ENCODE data around the gene OVCH1.
A peak's percentile ranks its signal among the peaks of the same experiment; 100 is the strongest.
"Not testable (repeated sequence)": the region's sequence is repeated elsewhere in the genome, so short reads cannot be mapped to it uniquely, and the experiment has no call there.

Gene OVCH1

GRCh38 chr12:29395356-29395755, 102.1 kb downstream of the OVCH1 start:
- Histone ChIP-seq H3K4me3 (ENCODE audit: low read length) (no peak overlapping the region), H3K4me1 (ENCODE audit: control insufficient read depth, insufficient read depth, low read length) (no peaks in the 10 kb centered on the region), H3K9ac (ENCODE audit: low read length) (no peak overlapping the region), H3K36me3 (ENCODE audit: control insufficient read depth, insufficient read depth, low read length) (no peaks in the 10 kb centered on the region), H3K27me3 (ENCODE audit: control insufficient read depth, insufficient read depth, low read length) (peaks cover 4% of the 10 kb centered on the region), H3K9me3 (ENCODE audit: control insufficient read depth, low read length) (no peaks in the 10 kb centered on the region)

DNA sequence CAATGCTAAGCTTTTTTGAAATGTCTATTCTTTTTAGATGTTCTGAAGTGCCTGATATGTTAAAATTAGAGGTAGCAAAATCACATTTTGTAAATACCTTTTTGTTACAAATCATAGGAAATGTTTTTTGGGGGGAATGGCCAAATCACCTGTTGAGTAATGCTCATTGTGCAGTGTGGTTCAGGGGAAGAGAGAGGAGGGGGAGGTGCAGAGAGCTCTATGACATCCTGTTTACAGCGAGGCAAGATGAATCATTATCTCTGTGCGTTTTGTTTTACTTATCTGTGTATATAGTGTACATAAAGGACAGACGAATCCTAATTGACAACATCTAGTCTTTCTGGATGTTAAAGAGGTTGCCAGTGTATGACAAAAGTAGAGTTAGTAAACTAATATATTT, 107.1 kb downstream of the OVCH1 start:
- H3K27me3 ChIP-seq (ENCODE audit: control insufficient read depth, insufficient read depth, low read length); H3K9ac ChIP-seq (ENCODE audit: low read length); H3K4me3 ChIP-seq (ENCODE audit: low read length); H3K36me3 ChIP-seq (ENCODE audit: control insufficient read depth, insufficient read depth, low read length); H3K4me1 ChIP-seq (ENCODE audit: control insufficient read depth, insufficient read depth, low read length); H3K9me3 ChIP-seq (ENCODE audit: control insufficient read depth, low read length): not testable (repeated sequence)

DNA sequence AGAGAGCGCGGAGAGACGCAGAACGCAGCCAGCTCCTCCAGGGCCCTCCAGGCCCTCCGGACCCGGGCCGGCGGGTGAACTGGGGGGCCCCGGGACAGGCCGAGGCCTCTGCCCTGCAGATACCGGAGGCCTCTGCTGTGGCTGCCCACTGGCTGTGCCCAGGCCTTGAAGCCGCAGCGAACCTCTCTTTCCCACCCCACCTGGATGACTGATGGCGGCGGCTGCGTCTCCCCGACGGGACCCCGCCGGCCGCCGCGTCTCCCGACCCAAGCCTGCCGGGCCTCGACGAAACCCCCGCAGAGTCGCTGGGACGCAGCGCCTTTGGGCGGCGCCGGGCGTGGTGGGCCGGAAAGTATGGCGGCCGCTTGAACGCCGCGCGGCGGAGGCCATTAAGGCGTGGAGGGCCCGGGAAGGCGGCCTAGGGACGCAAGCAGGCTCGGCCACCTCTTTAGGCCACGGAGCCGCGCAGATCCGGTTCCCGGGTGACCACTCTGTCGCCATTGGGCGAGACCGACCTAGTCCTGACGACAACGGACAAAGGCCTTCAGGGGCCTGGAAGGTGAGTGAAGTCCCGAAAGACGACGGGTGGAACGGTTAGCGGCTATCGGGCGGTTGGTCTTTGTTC, 108.1 kb downstream of the OVCH1 start:
- Histone ChIP-seq H3K9ac (ENCODE audit: low read length) (no peak overlapping the region), H3K9me3 (ENCODE audit: control insufficient read depth, low read length) (no peaks in the 10 kb centered on the region), H3K36me3 (ENCODE audit: control insufficient read depth, insufficient read depth, low read length) (no peaks in the 10 kb centered on the region), H3K4me1 (ENCODE audit: control insufficient read depth, insufficient read depth, low read length) (no peaks in the 10 kb centered on the region), H3K27me3 (ENCODE audit: control insufficient read depth, insufficient read depth, low read length) (no peaks in the 10 kb centered on the region), H3K4me3 (ENCODE audit: low read length) (no peak overlapping the region)

GRCh38 chr12:29386084-29386680, 111.3 kb downstream of the OVCH1 start:
- not testable (repeated sequence) for H3K4me3 ChIP-seq (ENCODE audit: low read length); H3K9me3 ChIP-seq (ENCODE audit: control insufficient read depth, low read length); H3K36me3 ChIP-seq (ENCODE audit: control insufficient read depth, insufficient read depth, low read length); H3K9ac ChIP-seq (ENCODE audit: low read length); H3K27me3 ChIP-seq (ENCODE audit: control insufficient read depth, insufficient read depth, low read length); H3K4me1 ChIP-seq (ENCODE audit: control insufficient read depth, insufficient read depth, low read length)

DNA sequence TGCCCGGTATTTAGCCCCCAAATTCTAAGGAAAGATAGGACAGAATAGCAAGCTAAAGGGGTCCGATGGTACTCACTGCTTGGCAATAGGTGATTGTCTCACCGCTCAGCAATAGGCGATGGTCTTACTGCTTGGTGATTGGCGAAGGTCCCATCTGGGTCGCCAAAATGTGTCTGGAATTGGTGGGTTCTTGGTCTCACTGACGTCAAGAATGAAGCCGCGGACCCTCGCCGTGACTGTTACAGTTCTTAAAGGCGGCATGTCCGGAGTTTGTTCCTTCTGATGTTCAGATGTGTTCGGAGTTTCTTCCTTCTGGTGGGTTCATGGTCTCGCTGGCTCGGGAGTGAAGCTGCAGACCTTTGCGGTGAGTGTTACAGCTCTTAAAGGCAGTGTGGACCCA, 112.3 kb downstream of the OVCH1 start:
- not testable (repeated sequence) for H3K4me1 ChIP-seq (ENCODE audit: control insufficient read depth, insufficient read depth, low read length); H3K9ac ChIP-seq (ENCODE audit: low read length); H3K4me3 ChIP-seq (ENCODE audit: low read length); H3K9me3 ChIP-seq (ENCODE audit: control insufficient read depth, low read length); H3K27me3 ChIP-seq (ENCODE audit: control insufficient read depth, insufficient read depth, low read length); H3K36me3 ChIP-seq (ENCODE audit: control insufficient read depth, insufficient read depth, low read length)

GRCh38 chr12:29382251-29382650, 115.2 kb downstream of the OVCH1 start:
- Histone ChIP-seq H3K27me3 (ENCODE audit: control insufficient read depth, insufficient read depth, low read length) (no peaks in the 10 kb centered on the region), H3K4me3 (ENCODE audit: low read length) (no peak overlapping the region), H3K9me3 (ENCODE audit: control insufficient read depth, low read length) (no peaks in the 10 kb centered on the region), H3K4me1 (ENCODE audit: control insufficient read depth, insufficient read depth, low read length) (no peaks in the 10 kb centered on the region), H3K36me3 (ENCODE audit: control insufficient read depth, insufficient read depth, low read length) (no peaks in the 10 kb centered on the region), H3K9ac (ENCODE audit: low read length) (no peak overlapping the region)

GRCh38 chr12:29380536-29381523, 116.7 kb downstream of the OVCH1 start, which contains the start of gene ERGIC2:
TSS of gene ERGIC2 (minus strand) at chr12:29381172. CDS start at chr12:29371633, 9,539 bp downstream.
- H3K4me3 ChIP-seq (ENCODE audit: low read length): peak within 1 kb of the TSS; percentile 87
- no peaks in the 10 kb centered on the region for H3K4me1 ChIP-seq (ENCODE audit: control insufficient read depth, insufficient read depth, low read length)
- no peaks in the 10 kb centered on the region for H3K27me3 ChIP-seq (ENCODE audit: control insufficient read depth, insufficient read depth, low read length)
- H3K36me3 ChIP-seq (ENCODE audit: control insufficient read depth, insufficient read depth, low read length): no peaks in the 10 kb centered on the region
- peak within 1 kb of the TSS; percentile 97 for H3K9ac ChIP-seq (ENCODE audit: low read length)
- H3K9me3 ChIP-seq (ENCODE audit: control insufficient read depth, low read length): no peaks in the 10 kb centered on the region

All from mucosa of stomach (tissue), 1 donor.